HEK293 (cell line): ENCODE results near the gene MLX.

Experiments used
- CTCF ChIA-PET: fragments of 350-600 bp; formaldehyde crosslinking; extraction: SDS; loops from one replicate; lab custom pipeline; 2021; ENCODE audit warnings: antibody characterized with exemption; lab: Yijun Ruan, JAX
- POLR2A ChIA-PET: fragments of 300-600 bp; formaldehyde crosslinking; extraction: SDS; loops from one replicate; lab custom pipeline; 2020; ENCODE audit warnings: antibody characterized with exemption, inconsistent platforms; lab: Yijun Ruan, JAX
- H3K27ac ChIP-seq: fragments of 200-500 bp; sonication (Bioruptor generic); 2 replicates; pipeline ENCODE4 v1.5.1; 2014; ENCODE audit warnings: low read depth, low read length, control low read depth, inconsistent platforms; ENCODE audit errors: extremely low read depth
- H3K36me3 ChIP-seq, 2 experiments: fragments of 200-500 bp in 1 of 2; sonication (Bioruptor generic) in 1 of 2; 1 replicate in 1 of 2; 2 replicates in 1 of 2; pipeline ENCODE4 v1.5.1; 2014 to 2017; ENCODE audit warnings: inconsistent platforms in 2 of 2, low read length in 2 of 2; ENCODE audit not compliant: control insufficient read depth in 2 of 2, insufficient read depth in 1 of 2
- H3K4me1 ChIP-seq: fragments of 200-500 bp; sonication (Bioruptor generic); 2 replicates; pipeline ENCODE4 v1.5.1; 2014; ENCODE audit warnings: mild to moderate bottlenecking, low read length, inconsistent platforms; ENCODE audit not compliant: control insufficient read depth, insufficient read depth
- H3K4me3 ChIP-seq: 2 replicates; pipeline ENCODE4 v1.5.1; 2011; ENCODE audit warnings: low read depth, mild to moderate bottlenecking, control low read depth, low read length, moderate library complexity
- H3K9me3 ChIP-seq: fragments of 200-500 bp; sonication (Bioruptor generic); 2 replicates; pipeline ENCODE4 v1.5.1; 2014; ENCODE audit warnings: low read depth, low read length, inconsistent platforms; ENCODE audit not compliant: control insufficient read depth, insufficient read depth
- KLF8 ChIP-seq: fragments of 450-650 bp; formaldehyde crosslinking; IDR thresholded peaks from 2 replicates; pipeline ENCODE4 v1.5.1; 2016; ENCODE audit warnings: missing biosample characterization, missing genetic modification characterization
- OVOL3 ChIP-seq: fragments of 450-650 bp; formaldehyde crosslinking; IDR thresholded peaks from 2 replicates; pipeline ENCODE4 v1.5.1; 2016; ENCODE audit warnings: missing biosample characterization, missing genetic modification characterization
- SETDB1 ChIP-seq: IDR thresholded peaks from one replicate; pipeline ENCODE4 v1.6.1; 2017; ENCODE audit warnings: mild to moderate bottlenecking, low read length, moderate library complexity, mixed read lengths; ENCODE audit not compliant: insufficient read length
- ZNF114 ChIP-seq: fragments of 450-650 bp; formaldehyde crosslinking; IDR thresholded peaks from 2 replicates; pipeline ENCODE4 v1.5.0; 2017; ENCODE audit warnings: missing biosample characterization, missing genetic modification characterization
- ZNF121 ChIP-seq: fragments of 450-650 bp; formaldehyde crosslinking; IDR thresholded peaks from 2 replicates; pipeline ENCODE4 v1.5.1; 2016; ENCODE audit warnings: missing biosample characterization, missing genetic modification characterization
- ZNF132 ChIP-seq: fragments of 450-650 bp; formaldehyde crosslinking; IDR thresholded peaks from 2 replicates; pipeline ENCODE4 v1.5.1; 2017; ENCODE audit warnings: missing biosample characterization, missing genetic modification characterization, borderline replicate concordance
- ZNF274 ChIP-seq, 2 experiments: fragments of 200-500 bp in 1 of 2; fragments of 450-650 bp in 1 of 2; sonication (Bioruptor generic) in 1 of 2; formaldehyde crosslinking in 1 of 2; IDR thresholded peaks; 2 replicates each; pipeline versions ENCODE4 v1.5.1 to v1.6.1; 2014 to 2016; ENCODE audit warnings: borderline replicate concordance in 1 of 2, inconsistent platforms in 1 of 2, low read length in 1 of 2, missing biosample characterization in 1 of 2, missing genetic modification characterization in 1 of 2
- ZNF335 ChIP-seq: fragments of 450-650 bp; formaldehyde crosslinking; conservative IDR thresholded peaks from 2 replicates; pipeline ENCODE4 v1.5.1; 2016; ENCODE audit warnings: missing biosample characterization, missing genetic modification characterization
- ZNF426 ChIP-seq: fragments of 450-650 bp; formaldehyde crosslinking; IDR thresholded peaks from 2 replicates; pipeline ENCODE4 v1.5.1; 2017; ENCODE audit warnings: missing biosample characterization, missing genetic modification characterization, mild to moderate bottlenecking, inconsistent platforms, moderate library complexity
- ZNF548 ChIP-seq: fragments of 450-650 bp; formaldehyde crosslinking; IDR thresholded peaks from 2 replicates; pipeline ENCODE4 v1.5.1; 2016; ENCODE audit warnings: missing biosample characterization, missing genetic modification characterization
- ZNF596 ChIP-seq: fragments of 450-650 bp; IDR thresholded peaks from 2 replicates; pipeline ENCODE4 v1.5.0; 2018; ENCODE audit warnings: missing biosample characterization, mild to moderate bottlenecking, missing genetic modification characterization, moderate library complexity
- ZNF654 ChIP-seq: fragments of 450-650 bp; formaldehyde crosslinking; IDR thresholded peaks from 2 replicates; pipeline ENCODE4 v1.5.1; 2016; ENCODE audit warnings: low read depth, missing biosample characterization, missing genetic modification characterization
- ZNF670 ChIP-seq: fragments of 450-650 bp; formaldehyde crosslinking; IDR thresholded peaks from 2 replicates; pipeline ENCODE4 v1.5.1; 2016; ENCODE audit warnings: missing biosample characterization, missing genetic modification characterization, low read depth
- ZNF747 ChIP-seq: fragments of 450-650 bp; formaldehyde crosslinking; IDR thresholded peaks from 2 replicates; pipeline ENCODE4 v1.5.1; 2016; ENCODE audit warnings: missing biosample characterization, missing genetic modification characterization
- ZNF76 ChIP-seq: fragments of 450-650 bp; formaldehyde crosslinking; IDR thresholded peaks from 2 replicates; pipeline ENCODE4; 2016; ENCODE audit warnings: low read depth, missing biosample characterization, missing genetic modification characterization, borderline replicate concordance
- ZNF768 ChIP-seq: fragments of 450-650 bp; formaldehyde crosslinking; IDR thresholded peaks from 2 replicates; pipeline ENCODE4 v1.5.1; 2018; ENCODE audit warnings: missing biosample characterization, mild to moderate bottlenecking, missing genetic modification characterization
- TF ChIP-seq, protein P1 (sequence below): fragments of 450-650 bp; formaldehyde crosslinking; IDR thresholded peaks from 2 replicates; pipeline ENCODE4 v1.5.1; 2016; ENCODE audit warnings: missing biosample characterization, missing genetic modification characterization
- TF ChIP-seq, protein P2 (sequence below): fragments of 450-650 bp; formaldehyde crosslinking; IDR thresholded peaks from 2 replicates; pipeline ENCODE4 v1.5.1; 2016; ENCODE audit warnings: missing biosample characterization, missing genetic modification characterization
- TF ChIP-seq, protein P3 (sequence below): fragments of 450-650 bp; formaldehyde crosslinking; IDR thresholded peaks from 2 replicates; pipeline ENCODE4 v1.5.1; 2017; ENCODE audit warnings: missing biosample characterization, missing genetic modification characterization
- TF ChIP-seq, protein P4 (sequence below): fragments of 450-650 bp; formaldehyde crosslinking; IDR thresholded peaks from 2 replicates; pipeline ENCODE4 v1.5.1; 2016; ENCODE audit warnings: missing biosample characterization, missing genetic modification characterization
- TF ChIP-seq, protein P5 (sequence below): fragments of 450-650 bp; formaldehyde crosslinking; IDR thresholded peaks from 2 replicates; pipeline ENCODE4 v1.5.1; 2017; ENCODE audit warnings: missing biosample characterization, missing genetic modification characterization
- TF ChIP-seq, protein P6 (sequence below): fragments of 450-650 bp; formaldehyde crosslinking; IDR thresholded peaks from 2 replicates; pipeline ENCODE4; 2016; ENCODE audit warnings: missing biosample characterization, missing genetic modification characterization
- TF ChIP-seq, protein P7 (sequence below): fragments of 450-650 bp; formaldehyde crosslinking; IDR thresholded peaks from 2 replicates; pipeline ENCODE4 v1.5.1; 2016; ENCODE audit warnings: missing biosample characterization, missing genetic modification characterization

The MLX gene

DNA sequence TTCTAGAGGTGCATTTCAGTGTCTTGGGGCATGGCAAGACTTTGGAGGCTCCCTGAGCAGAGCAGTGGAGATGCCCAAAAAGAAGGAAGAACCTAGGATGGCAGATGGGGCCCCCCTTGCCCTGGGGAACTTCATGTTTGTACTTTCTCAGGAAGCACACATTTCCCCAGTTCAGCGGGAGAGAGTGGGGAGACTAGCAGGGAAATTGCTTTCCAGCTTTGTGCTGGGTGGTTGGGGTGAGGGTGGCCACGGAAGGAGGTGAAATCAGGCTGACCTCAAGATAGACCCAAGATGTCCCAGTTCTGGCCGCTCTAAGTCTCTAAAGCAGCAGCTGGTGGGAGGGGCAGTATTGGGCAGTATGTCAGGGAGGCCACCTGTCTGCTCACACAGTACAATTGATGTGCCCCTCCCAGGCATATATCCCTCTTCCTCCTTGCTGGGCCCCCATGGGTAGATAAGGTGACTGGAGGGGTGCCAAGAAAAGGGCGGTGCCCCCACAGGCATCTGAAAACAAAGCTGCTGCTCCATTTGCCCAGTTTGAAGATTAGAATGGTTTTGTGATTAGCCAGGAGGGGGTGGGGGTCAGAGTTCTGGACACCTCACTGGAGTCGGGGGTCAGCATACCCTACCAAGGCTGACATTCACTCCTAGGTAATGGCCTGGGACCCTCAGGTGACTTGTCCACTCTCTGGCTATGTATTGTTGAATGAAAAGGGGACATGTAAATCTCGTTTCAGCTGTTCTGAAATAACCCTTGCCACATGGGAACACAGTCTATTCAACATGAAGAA lies 48.0 kb upstream of the MLX start:
- peaks cover 0 to 67% of the 10 kb centered on the region in 2 experiments; a peak in 1 of 3 replicates for H3K36me3 ChIP-seq
- H3K4me3 ChIP-seq = no peak overlapping the region
- H3K27ac ChIP-seq = peak overlapping the region; percentile 56
- no peaks in the 10 kb centered on the region for H3K9me3 ChIP-seq
- ChIA-PET CTCF (interaction anchor here (0.5 to 4.4 kb wide), 28 partner anchors 8 to 417 kb away, joined by 3 to 66 read pairs (median 5); partner anchors contain the start of genes CAVIN1, NAGLU and PSMC3IP), POLR2A (interaction anchor here (0.5 to 3.7 kb wide), 12 partner anchors 8 to 849 kb away, joined by 3 to 48 read pairs (median 4); partner anchors contain the start of genes CAVIN1, NAGLU and STAT3)
- peaks cover 25% of the 10 kb centered on the region for H3K4me1 ChIP-seq
- no peak for TF ChIP-seq ZNF654 (tag by site-specific recombination)
- no peak for TF ChIP-seq KLF8 (tag by site-specific recombination)
- no peak for TF ChIP-seq ZNF114
- TF ChIP-seq, protein P1, sequence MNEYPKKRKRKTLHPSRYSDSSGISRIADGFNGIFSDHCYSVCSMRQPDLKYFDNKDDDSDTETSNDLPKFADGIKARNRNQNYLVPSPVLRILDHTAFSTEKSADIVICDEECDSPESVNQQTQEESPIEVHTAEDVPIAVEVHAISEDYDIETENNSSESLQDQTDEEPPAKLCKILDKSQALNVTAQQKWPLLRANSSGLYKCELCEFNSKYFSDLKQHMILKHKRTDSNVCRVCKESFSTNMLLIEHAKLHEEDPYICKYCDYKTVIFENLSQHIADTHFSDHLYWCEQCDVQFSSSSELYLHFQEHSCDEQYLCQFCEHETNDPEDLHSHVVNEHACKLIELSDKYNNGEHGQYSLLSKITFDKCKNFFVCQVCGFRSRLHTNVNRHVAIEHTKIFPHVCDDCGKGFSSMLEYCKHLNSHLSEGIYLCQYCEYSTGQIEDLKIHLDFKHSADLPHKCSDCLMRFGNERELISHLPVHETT = no peak
- no peak for TF ChIP-seq ZNF426
- no peak for TF ChIP-seq ZNF76 (tag by site-specific recombination)
- TF ChIP-seq, protein P2, sequence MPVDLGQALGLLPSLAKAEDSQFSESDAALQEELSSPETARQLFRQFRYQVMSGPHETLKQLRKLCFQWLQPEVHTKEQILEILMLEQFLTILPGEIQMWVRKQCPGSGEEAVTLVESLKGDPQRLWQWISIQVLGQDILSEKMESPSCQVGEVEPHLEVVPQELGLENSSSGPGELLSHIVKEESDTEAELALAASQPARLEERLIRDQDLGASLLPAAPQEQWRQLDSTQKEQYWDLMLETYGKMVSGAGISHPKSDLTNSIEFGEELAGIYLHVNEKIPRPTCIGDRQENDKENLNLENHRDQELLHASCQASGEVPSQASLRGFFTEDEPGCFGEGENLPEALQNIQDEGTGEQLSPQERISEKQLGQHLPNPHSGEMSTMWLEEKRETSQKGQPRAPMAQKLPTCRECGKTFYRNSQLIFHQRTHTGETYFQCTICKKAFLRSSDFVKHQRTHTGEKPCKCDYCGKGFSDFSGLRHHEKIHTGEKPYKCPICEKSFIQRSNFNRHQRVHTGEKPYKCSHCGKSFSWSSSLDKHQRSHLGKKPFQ (tag by site-specific recombination) = no peak
- TF ChIP-seq ZNF670 (tag by site-specific recombination) = no peak
- TF ChIP-seq ZNF274 (IDR thresholded peaks at IDR 0.05; ENCODE audit: low read length) = no peak
- no peak for TF ChIP-seq ZNF274 (tag by site-specific recombination; IDR thresholded peaks at IDR 0.05; ENCODE audit: borderline replicate concordance)
- TF ChIP-seq, protein P3, sequence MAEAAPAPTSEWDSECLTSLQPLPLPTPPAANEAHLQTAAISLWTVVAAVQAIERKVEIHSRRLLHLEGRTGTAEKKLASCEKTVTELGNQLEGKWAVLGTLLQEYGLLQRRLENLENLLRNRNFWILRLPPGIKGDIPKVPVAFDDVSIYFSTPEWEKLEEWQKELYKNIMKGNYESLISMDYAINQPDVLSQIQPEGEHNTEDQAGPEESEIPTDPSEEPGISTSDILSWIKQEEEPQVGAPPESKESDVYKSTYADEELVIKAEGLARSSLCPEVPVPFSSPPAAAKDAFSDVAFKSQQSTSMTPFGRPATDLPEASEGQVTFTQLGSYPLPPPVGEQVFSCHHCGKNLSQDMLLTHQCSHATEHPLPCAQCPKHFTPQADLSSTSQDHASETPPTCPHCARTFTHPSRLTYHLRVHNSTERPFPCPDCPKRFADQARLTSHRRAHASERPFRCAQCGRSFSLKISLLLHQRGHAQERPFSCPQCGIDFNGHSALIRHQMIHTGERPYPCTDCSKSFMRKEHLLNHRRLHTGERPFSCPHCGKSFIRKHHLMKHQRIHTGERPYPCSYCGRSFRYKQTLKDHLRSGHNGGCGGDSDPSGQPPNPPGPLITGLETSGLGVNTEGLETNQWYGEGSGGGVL (tag by site-specific recombination) = peak; percentile 53
- TF ChIP-seq OVOL3 (tag by site-specific recombination) = no peak
- no peak for TF ChIP-seq ZNF768 (tag by site-specific recombination)
- TF ChIP-seq, protein P4, sequence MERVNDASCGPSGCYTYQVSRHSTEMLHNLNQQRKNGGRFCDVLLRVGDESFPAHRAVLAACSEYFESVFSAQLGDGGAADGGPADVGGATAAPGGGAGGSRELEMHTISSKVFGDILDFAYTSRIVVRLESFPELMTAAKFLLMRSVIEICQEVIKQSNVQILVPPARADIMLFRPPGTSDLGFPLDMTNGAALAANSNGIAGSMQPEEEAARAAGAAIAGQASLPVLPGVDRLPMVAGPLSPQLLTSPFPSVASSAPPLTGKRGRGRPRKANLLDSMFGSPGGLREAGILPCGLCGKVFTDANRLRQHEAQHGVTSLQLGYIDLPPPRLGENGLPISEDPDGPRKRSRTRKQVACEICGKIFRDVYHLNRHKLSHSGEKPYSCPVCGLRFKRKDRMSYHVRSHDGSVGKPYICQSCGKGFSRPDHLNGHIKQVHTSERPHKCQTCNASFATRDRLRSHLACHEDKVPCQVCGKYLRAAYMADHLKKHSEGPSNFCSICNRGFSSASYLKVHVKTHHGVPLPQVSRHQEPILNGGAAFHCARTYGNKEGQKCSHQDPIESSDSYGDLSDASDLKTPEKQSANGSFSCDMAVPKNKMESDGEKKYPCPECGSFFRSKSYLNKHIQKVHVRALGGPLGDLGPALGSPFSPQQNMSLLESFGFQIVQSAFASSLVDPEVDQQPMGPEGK (tag by site-specific recombination) = no peak
- TF ChIP-seq ZNF121 (tag by site-specific recombination) = no peak
- peak; percentile 28; the same call in 1 of the 2 replicates for TF ChIP-seq ZNF335 (tag by site-specific recombination)
- TF ChIP-seq ZNF132 (tag by site-specific recombination) = no peak
- TF ChIP-seq, protein P5, sequence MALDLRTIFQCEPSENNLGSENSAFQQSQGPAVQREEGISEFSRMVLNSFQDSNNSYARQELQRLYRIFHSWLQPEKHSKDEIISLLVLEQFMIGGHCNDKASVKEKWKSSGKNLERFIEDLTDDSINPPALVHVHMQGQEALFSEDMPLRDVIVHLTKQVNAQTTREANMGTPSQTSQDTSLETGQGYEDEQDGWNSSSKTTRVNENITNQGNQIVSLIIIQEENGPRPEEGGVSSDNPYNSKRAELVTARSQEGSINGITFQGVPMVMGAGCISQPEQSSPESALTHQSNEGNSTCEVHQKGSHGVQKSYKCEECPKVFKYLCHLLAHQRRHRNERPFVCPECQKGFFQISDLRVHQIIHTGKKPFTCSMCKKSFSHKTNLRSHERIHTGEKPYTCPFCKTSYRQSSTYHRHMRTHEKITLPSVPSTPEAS (tag by site-specific recombination) = no peak
- no peak for TF ChIP-seq ZNF747 (tag by site-specific recombination)
- TF ChIP-seq SETDB1 = no peak
- TF ChIP-seq ZNF548 (tag by site-specific recombination) = no peak
- TF ChIP-seq, protein P6, sequence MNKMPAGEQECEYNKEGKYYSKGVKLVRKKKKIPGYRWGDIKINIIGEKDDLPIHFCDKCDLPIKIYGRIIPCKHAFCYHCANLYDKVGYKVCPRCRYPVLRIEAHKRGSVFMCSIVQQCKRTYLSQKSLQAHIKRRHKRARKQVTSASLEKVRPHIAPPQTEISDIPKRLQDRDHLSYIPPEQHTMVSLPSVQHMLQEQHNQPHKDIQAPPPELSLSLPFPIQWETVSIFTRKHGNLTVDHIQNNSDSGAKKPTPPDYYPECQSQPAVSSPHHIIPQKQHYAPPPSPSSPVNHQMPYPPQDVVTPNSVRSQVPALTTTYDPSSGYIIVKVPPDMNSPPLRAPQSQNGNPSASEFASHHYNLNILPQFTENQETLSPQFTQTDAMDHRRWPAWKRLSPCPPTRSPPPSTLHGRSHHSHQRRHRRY (tag by site-specific recombination) = no peak
- TF ChIP-seq ZNF596 = no peak
- TF ChIP-seq, protein P7, sequence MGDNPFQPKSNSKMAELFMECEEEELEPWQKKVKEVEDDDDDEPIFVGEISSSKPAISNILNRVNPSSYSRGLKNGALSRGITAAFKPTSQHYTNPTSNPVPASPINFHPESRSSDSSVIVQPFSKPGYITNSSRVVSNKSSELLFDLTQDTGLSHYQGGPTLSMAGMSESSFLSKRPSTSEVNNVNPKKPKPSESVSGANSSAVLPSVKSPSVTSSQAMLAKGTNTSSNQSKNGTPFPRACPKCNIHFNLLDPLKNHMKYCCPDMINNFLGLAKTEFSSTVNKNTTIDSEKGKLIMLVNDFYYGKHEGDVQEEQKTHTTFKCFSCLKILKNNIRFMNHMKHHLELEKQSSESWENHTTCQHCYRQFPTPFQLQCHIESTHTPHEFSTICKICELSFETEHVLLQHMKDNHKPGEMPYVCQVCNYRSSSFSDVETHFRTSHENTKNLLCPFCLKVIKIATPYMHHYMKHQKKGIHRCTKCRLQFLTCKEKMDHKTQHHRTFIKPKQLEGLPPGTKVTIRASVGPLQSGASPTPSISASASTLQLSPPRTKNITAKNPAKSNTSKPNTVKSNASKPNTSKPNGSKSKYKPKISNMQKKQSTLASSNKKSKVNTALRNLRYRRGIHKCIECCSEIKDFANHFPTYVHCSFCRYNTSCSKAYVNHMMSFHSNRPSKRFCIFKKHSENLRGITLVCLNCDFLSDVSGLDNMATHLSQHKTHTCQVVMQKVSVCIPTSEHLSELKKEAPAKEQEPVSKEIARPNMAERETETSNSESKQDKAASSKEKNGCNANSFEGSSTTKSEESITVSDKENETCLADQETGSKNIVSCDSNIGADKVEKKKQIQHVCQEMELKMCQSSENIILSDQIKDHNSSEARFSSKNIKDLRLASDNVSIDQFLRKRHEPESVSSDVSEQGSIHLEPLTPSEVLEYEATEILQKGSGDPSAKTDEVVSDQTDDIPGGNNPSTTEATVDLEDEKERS (tag by site-specific recombination) = no peak
